GM12878 (cell line): Measurements from ENCODE around the gene TNP2. TPM values are rescaled to one million over a fixed set of nuclear protein-coding genes. Genes with fewer than 3 reads are reported as not detected.

Experiments used
- ATAC-seq: fragments of 200-7000 bp; cut with Tn5 transposase; 3 replicates; pipeline ENCODE4 v1.9.1; 2020; ENCODE audit warnings: mild to moderate bottlenecking, moderate library complexity
- BruUV-seq: library from RNA; stranded (reverse); fragments of 400-500 nt; replicated peaks from 2 replicates; lab custom pipeline; 2021; lab: Mats Ljungman, UMichigan
- CTCF ChIA-PET: fragments of 300-600 bp; sonication (Branson Sonifier 250); formaldehyde crosslinking; extraction: SDS; loops from one replicate; lab custom pipeline; 2021; ENCODE audit warnings: inconsistent platforms; lab: Yijun Ruan, JAX
- POLR2A ChIA-PET: fragments of 350-600 bp; formaldehyde crosslinking; extraction: SDS; loops from one replicate; lab custom pipeline; 2021; ENCODE audit warnings: inconsistent platforms; lab: Charles Lee
- RAD21 ChIA-PET: fragments of 300-600 bp; sonication (Branson Sonifier 250); formaldehyde crosslinking; loops from one replicate; lab custom pipeline; 2023; ENCODE audit warnings: antibody characterized with exemption; ENCODE audit not compliant: unreplicated experiment; lab: Charles Lee
- SMC1A ChIA-PET: fragments of 300-600 bp; sonication (Branson Sonifier 250); formaldehyde crosslinking; loops from one replicate; lab custom pipeline; 2023; ENCODE audit not compliant: unreplicated experiment, uncharacterized antibody; lab: Charles Lee
- DNase-seq: peaks from one replicate; pipeline ENCODE4 v3.0.0-alpha.2; 2011; ENCODE audit warnings: low read depth, low spot score
- FAIRE-seq: peaks from 3 replicates; lab custom pipeline; 2011; peaks lifted over from hg19 to GRCh38; lab: Jason Lieb, UNC
- H2AFZ ChIP-seq: 2 replicates; pipeline ENCODE4 v1.6.0; 2011; ENCODE audit warnings: low read depth, low read length, control low read depth; ENCODE audit not compliant: control insufficient read depth
- H3K27ac ChIP-seq: 2 replicates; pipeline ENCODE4 v1.5.1; 2011; ENCODE audit warnings: control low read depth; ENCODE audit not compliant: control insufficient read depth, insufficient read depth
- H3K27me3 ChIP-seq, 2 experiments: replicated peaks in 1 of 2; 2 replicates each; pipeline versions ENCODE4 v1.6.0 to v1.6.1; 2011; ENCODE audit warnings: low read length in 1 of 2; ENCODE audit not compliant: control insufficient read depth in 2 of 2, insufficient read depth in 2 of 2
- H3K36me3 ChIP-seq, 2 experiments: 2 replicates each; pipeline ENCODE4 v1.5.1; 2011; ENCODE audit warnings: low read length in 1 of 2; ENCODE audit not compliant: control insufficient read depth in 2 of 2, insufficient read depth in 2 of 2
- H3K4me1 ChIP-seq: 2 replicates; pipeline ENCODE4 v1.6.1; 2011; ENCODE audit warnings: mild to moderate bottlenecking, low read length, moderate library complexity, mixed read lengths; ENCODE audit not compliant: control insufficient read depth, insufficient read depth
- H3K4me2 ChIP-seq: 2 replicates; pipeline ENCODE4 v1.6.0; 2011; ENCODE audit warnings: control low read depth; ENCODE audit not compliant: control insufficient read depth, insufficient read depth
- H3K4me3 ChIP-seq: fragments of 200-600 bp; sonication (generic); 2 replicates; pipeline ENCODE4 v1.5.1; 2016
- H3K79me2 ChIP-seq: 2 replicates; pipeline ENCODE4 v1.6.0; 2011; ENCODE audit warnings: low read length; ENCODE audit not compliant: control insufficient read depth, insufficient read depth
- H3K9ac ChIP-seq: 2 replicates; pipeline ENCODE4 v1.8.0; 2011; ENCODE audit warnings: low read length, control low read depth, mixed read lengths; ENCODE audit not compliant: control insufficient read depth, insufficient read depth
- H3K9me3 ChIP-seq: replicated peaks from 3 replicates; pipeline ENCODE4 v1.5.1; 2011; ENCODE audit warnings: mild to moderate bottlenecking, low read length; ENCODE audit not compliant: control insufficient read depth, insufficient read depth
- H4K20me1 ChIP-seq: 2 replicates; pipeline ENCODE4 v1.6.0; 2011; ENCODE audit not compliant: control insufficient read depth, insufficient read depth
- CBX5 ChIP-seq: sonication (generic); IDR thresholded peaks from 2 replicates; pipeline ENCODE4 v1.6.1; 2016; ENCODE audit warnings: low read depth, moderate library complexity, mild to moderate bottlenecking, inconsistent platforms
- E2F4 ChIP-seq: IDR thresholded peaks from 2 replicates; pipeline ENCODE4 v1.6.1; 2012; ENCODE audit warnings: low read depth, low read length, improper control_type of control experiment
- GATAD2B ChIP-seq: fragments of 450-650 bp; conservative IDR thresholded peaks from 2 replicates; pipeline ENCODE4 v1.6.1; 2017; ENCODE audit warnings: low read depth, mild to moderate bottlenecking, moderate library complexity
- KLF5 ChIP-seq: fragments of 450-650 bp; IDR thresholded peaks from 2 replicates; pipeline ENCODE4 v1.6.1; 2014; ENCODE audit warnings: mild to moderate bottlenecking; ENCODE audit not compliant: partially characterized antibody
- MEF2A ChIP-seq: IDR thresholded peaks from 2 replicates; pipeline ENCODE4 v1.6.1; 2011; ENCODE audit warnings: low read depth, mild to moderate bottlenecking, low read length, moderate library complexity; ENCODE audit not compliant: insufficient read depth
- NFIC ChIP-seq: IDR thresholded peaks from 2 replicates; pipeline ENCODE4 v1.6.1; 2012; ENCODE audit warnings: low read depth, mild to moderate bottlenecking, inconsistent platforms, low read length, moderate library complexity
- RAD51 ChIP-seq: fragments of 450-650 bp; IDR thresholded peaks from 2 replicates; pipeline ENCODE4 v1.6.1; 2016; ENCODE audit warnings: moderate library complexity, mild to moderate bottlenecking, inconsistent platforms
- SIN3A ChIP-seq: IDR thresholded peaks from 2 replicates; pipeline ENCODE4 v1.6.1; 2012; ENCODE audit warnings: low read depth, low read length, improper control_type of control experiment
- TBL1XR1 ChIP-seq: IDR thresholded peaks from 2 replicates; pipeline ENCODE4 v1.6.1; 2012; ENCODE audit warnings: low read depth, low read length, improper control_type of control experiment
- ZBTB4 ChIP-seq: fragments of 450-650 bp; formaldehyde crosslinking; IDR thresholded peaks from 2 replicates; pipeline ENCODE4 v1.4.0; 2022; ENCODE audit warnings: mild to moderate bottlenecking, moderate library complexity
- ZNF384 ChIP-seq: IDR thresholded peaks from 2 replicates; pipeline ENCODE4 v1.6.1; 2012; ENCODE audit warnings: low read depth, mild to moderate bottlenecking, low read length, improper control_type of control experiment, borderline replicate concordance
- ZNF687 ChIP-seq: fragments of 450-650 bp; IDR thresholded peaks from 2 replicates; pipeline ENCODE4 v1.6.1; 2017; ENCODE audit warnings: mild to moderate bottlenecking, moderate library complexity
- WGBS: methylation state at CpG from one replicate; pipeline ENCODE4 v1.1.6; 2016; ENCODE audit warnings: low lambda C conversion rate; ENCODE audit not compliant: insufficient replicate concordance, insufficient coverage; ENCODE audit errors: missing lambda C conversion rate; 5-methylcytosine and 5-hydroxymethylcytosine counted together
- in situ Hi-C: fragments of 300-500 bp; cut with MboI; formaldehyde crosslinking; loops from 9 replicates; pipeline ENCODE4 v1.14.3; 2018; ENCODE audit warnings: mixed read lengths
- intact Hi-C: fragments of 100-400 bp; cut with micrococcal nuclease; formaldehyde crosslinking; loops from one replicate; pipeline ENCODE4 v1.14.2; 2022; ENCODE audit not compliant: unreplicated experiment
- polyA plus RNA-seq, 11 experiments: library from polyadenylated mRNA; depleted of rRNA in 4 of 11; unstranded in 6 of 11; stranded (reverse) in 5 of 11; fragments of >200 nt; fragmentation: Nextera tagmentation in 4 of 11; fragmentation: Illumina TruSeq in 1 of 11; extraction: Ambion mirVana in 4 of 11; extraction: Trizol in 1 of 11; gene quantifications; 1 replicate in 1 of 11; 2 replicates in 10 of 11; pipeline versions ENCODE4 v1.2.1 to v1.2.3, GENCODE V29; 2011 to 2016; ENCODE audit warnings: inconsistent platforms in 2 of 11, missing spikeins in 2 of 11, low read depth in 1 of 11
- total RNA-seq, 4 experiments: library from RNA; depleted of rRNA in 3 of 4; stranded (reverse); fragments of >200 nt in 3 of 4; fragmentation: Illumina TruSeq in 1 of 4; extraction: Trizol in 1 of 4; gene quantifications; 2 replicates each; pipeline versions ENCODE4 v1.2.1 to v1.2.3, GENCODE V29; 2013 to 2021

TNP2 gene
- total and polyA plus RNA-seq, 10 of the 15 experiments (the other 5 are each of a cell fraction or from before 2014, with no cell fraction given) = not detected

GRCh38 chr16:11250786-11251524 is 18.2 kb downstream of the TNP2 start (continued):
- TF ChIP-seq ZBTB4 (CRISPR knock-in tag) (no peak), TBL1XR1 (no peak)

- peaks cover 0 to 3% of the 10 kb centered on the region in 2 experiments; a peak in 1 of 4 replicates for H3K36me3 ChIP-seq
- H3K4me2 ChIP-seq = no peak overlapping the region
- H3K27me3 ChIP-seq = no peaks in the 10 kb centered on the region
- WGBS = 78% methylated on average over 15 of the region's 16 CpGs
- no TSS peak for BruUV-seq
- intact Hi-C loops = no loop called here
- no peaks in the 10 kb centered on the region for H4K20me1 ChIP-seq
- ChIA-PET CTCF (no interaction called here), POLR2A (interaction anchor here (0.6 to 6.6 kb wide), 7 partner anchors 14 to 318 kb away, joined by 3 to 53 read pairs (median 4); no protein-coding TSS in a partner anchor), SMC1A (interaction anchor here (1.0 kb wide), 1 partner anchor 58 kb away, joined by 3 read pairs; no protein-coding TSS in a partner anchor), RAD21 (no interaction called here)
- in situ Hi-C loops = loop anchor here (5.0 kb wide), 1 partner anchor 283 kb away; no protein-coding TSS in a partner anchor
- peaks cover 29% of the 10 kb centered on the region for H3K79me2 ChIP-seq
- FAIRE-seq (no peak), DNase-seq (no peak), ATAC-seq (peak; percentile 0)
- H3K27ac ChIP-seq = no peak overlapping the region
- no peak overlapping the region for H3K4me3 ChIP-seq
- H3K4me1 ChIP-seq = peaks cover 25% of the 10 kb centered on the region
- H3K9ac ChIP-seq = no peak overlapping the region
- H2AFZ ChIP-seq = no peak overlapping the region
- H3K9me3 ChIP-seq = no peaks in the 10 kb centered on the region; the same call in 2 of the 3 replicates
- TF ChIP-seq ZNF687 (no peak), KLF5 (no peak), ZNF384 (no peak), E2F4 (no peak), RAD51 (no peak), NFIC (no peak), SIN3A (no peak), MEF2A (no peak), GATAD2B (no peak), CBX5 (no peak)
These were observed 18.9 kb downstream of the TNP2 start for GRCh38 chr16:11250091-11250785.
